ENCODE measurements around the gene TARDBP.
"Not testable (repeated sequence)": the region's sequence is repeated elsewhere in the genome, so short reads cannot be mapped to it uniquely, and the experiment has no call there.

Gene TARDBP

GRCh38 chr1:10989920-10990516, 22.4 kb upstream of the TARDBP start:
- in situ Hi-C loops (cut with MboI; ENCODE audit: low pct_unique_long_range_greater_than_20kb, low sequenced_read_pairs); DNase-seq: not testable (repeated sequence)

GRCh38 chr1:10990828-10991227, 21.6 kb upstream of the TARDBP start:
- no peak for DNase-seq
- in situ Hi-C loops (cut with MboI; ENCODE audit: low pct_unique_long_range_greater_than_20kb, low sequenced_read_pairs) = no loop called here

- in situ Hi-C loops (cut with MboI; ENCODE audit: low pct_unique_long_range_greater_than_20kb, low sequenced_read_pairs); DNase-seq: not testable (repeated sequence)
Measured at GRCh38 chr1:10992004-10992403, 20.4 kb upstream of the TARDBP start.

DNA sequence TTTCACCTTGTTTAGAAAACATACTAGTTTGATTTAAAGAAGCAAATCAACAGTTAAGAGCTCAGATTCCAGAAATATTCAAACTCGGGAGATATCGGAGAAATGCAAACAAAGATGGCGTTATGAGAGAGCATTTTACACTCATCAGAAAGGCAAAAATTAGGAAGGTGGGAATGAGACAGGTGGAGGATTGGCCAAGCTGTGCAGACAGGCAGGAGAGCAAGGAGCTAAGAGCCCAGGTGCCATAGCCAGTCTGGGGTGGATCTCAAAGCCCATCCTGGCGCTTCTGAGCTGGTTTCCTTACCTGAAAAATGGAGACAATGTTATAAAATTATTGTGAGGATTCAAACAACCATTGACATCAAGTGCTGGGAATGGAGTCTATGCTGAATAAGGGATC, 19.6 kb upstream of the TARDBP start:
- in situ Hi-C loops (cut with MboI; ENCODE audit: low pct_unique_long_range_greater_than_20kb, low sequenced_read_pairs) = no loop called here
- DNase-seq = no peak

DNA sequence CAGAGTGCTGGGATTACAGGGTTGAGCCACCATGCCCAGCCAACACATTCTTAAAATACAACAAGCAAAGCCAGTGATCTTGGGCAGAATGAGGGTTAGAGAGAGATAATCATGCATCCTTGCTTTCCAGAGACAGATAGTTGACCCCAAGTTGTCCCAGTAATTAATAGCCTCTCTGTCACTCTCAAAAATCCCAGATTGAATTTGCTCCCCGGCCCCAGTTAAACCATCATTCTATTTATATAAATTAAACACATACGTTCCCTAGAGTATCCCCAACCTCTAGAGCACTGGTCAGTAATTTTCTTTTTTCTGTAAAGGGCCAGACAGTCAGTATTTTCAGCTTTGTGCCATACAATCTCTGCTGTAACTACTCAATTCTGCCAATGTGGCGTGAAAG, 16.4 kb upstream of the TARDBP start:
- in situ Hi-C loops (cut with MboI; ENCODE audit: low pct_unique_long_range_greater_than_20kb, low sequenced_read_pairs) = no loop called here
- DNase-seq = no peak

- no peak for DNase-seq
- in situ Hi-C loops (cut with MboI; ENCODE audit: low pct_unique_long_range_greater_than_20kb, low sequenced_read_pairs) = no loop called here
Measured at GRCh38 chr1:11000526-11000925, 11.9 kb upstream of the TARDBP start.

- in situ Hi-C loops (cut with MboI; ENCODE audit: low pct_unique_long_range_greater_than_20kb, low sequenced_read_pairs) = no loop called here
- DNase-seq = no peak
Measured at GRCh38 chr1:11013160-11013531, 692 bp downstream of the TARDBP start.

- in situ Hi-C loops (cut with MboI; ENCODE audit: low pct_unique_long_range_greater_than_20kb, low sequenced_read_pairs); DNase-seq: not testable (repeated sequence)
Measured at GRCh38 chr1:11019358-11019757, 6.9 kb downstream of the TARDBP start.

GRCh38 chr1:11019971-11020370, 7.5 kb downstream of the TARDBP start:
- in situ Hi-C loops (cut with MboI; ENCODE audit: low pct_unique_long_range_greater_than_20kb, low sequenced_read_pairs) = no loop called here
- no peak for DNase-seq

DNA sequence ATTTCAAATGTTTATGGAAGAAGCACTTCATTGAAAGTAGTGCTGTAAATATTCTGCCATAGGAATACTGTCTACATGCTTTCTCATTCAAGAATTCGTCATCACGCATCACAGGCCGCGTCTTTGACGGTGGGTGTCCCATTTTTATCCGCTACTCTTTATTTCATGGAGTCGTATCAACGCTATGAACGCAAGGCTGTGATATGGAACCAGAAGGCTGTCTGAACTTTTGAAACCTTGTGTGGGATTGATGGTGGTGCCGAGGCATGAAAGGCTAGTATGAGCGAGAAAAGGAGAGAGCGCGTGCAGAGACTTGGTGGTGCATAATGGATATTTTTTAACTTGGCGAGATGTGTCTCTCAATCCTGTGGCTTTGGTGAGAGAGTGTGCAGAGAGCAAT, 10.7 kb downstream of the TARDBP start:
- DNase-seq = no peak
- in situ Hi-C loops (cut with MboI; ENCODE audit: low pct_unique_long_range_greater_than_20kb, low sequenced_read_pairs) = no loop called here

GRCh38 chr1:11024154-11024873, 11.9 kb downstream of the TARDBP start:
- in situ Hi-C loops (cut with MboI; ENCODE audit: low pct_unique_long_range_greater_than_20kb, low sequenced_read_pairs) = no loop called here
- DNase-seq = no peak

GRCh38 chr1:11024874-11025203, 12.4 kb downstream of the TARDBP start:
- no peak for DNase-seq
- in situ Hi-C loops (cut with MboI; ENCODE audit: low pct_unique_long_range_greater_than_20kb, low sequenced_read_pairs) = loop anchor here (25.0 kb wide), 2 partner anchors 612 to 712 kb away; partner anchors contain the start of gene AGTRAP

GRCh38 chr1:11025618-11026017, 13.2 kb downstream of the TARDBP start:
- in situ Hi-C loops (cut with MboI; ENCODE audit: low pct_unique_long_range_greater_than_20kb, low sequenced_read_pairs) = loop anchor here (25.0 kb wide), 2 partner anchors 612 to 712 kb away; partner anchors contain the start of gene AGTRAP

DNA sequence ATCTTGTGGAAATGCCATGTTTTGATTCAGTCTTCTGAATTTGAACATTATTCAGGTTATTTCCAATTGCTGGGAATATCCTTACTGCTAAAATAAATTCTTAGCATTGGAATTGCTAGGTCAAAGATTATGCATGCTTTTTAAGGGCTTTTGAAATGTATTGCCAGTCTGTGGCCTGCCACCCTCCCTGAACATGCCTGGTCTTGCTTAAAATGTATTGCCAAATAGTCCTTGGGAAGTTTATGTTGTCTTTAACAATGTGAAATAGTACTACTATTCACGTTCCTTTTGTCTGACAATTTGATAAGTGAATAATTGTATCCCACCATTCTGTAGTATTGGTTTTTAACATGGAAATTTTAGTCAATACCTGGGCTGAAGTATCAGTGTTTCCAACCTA, 13.6 kb downstream of the TARDBP start:
- DNase-seq = no peak

More at GRCh38 chr1:11025618-11026017, 13.2 kb downstream of the TARDBP start:
- DNase-seq = no peak

DNA sequence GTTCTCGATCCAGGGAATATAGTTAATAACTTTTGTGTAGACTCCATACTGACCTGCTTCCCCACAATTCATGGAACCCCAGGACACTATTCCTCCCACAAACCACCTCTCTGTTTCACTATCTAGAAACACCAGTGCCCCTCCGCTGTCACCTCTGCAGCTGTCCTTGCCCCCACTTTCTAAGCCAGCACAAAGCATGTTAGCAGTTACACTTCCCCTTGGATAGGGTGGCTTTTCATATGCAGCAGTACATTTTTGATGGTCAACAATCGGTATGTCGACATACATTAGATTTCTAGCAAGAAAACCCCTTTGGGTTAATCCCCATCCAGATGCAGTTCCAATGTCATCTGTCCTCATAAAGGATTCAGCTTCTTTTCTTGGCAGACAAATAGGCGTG, 14.4 kb downstream of the TARDBP start:
- in situ Hi-C loops (cut with MboI; ENCODE audit: low pct_unique_long_range_greater_than_20kb, low sequenced_read_pairs) = loop anchor here (25.0 kb wide), 2 partner anchors 610 to 710 kb away; partner anchors contain the start of gene AGTRAP
- DNase-seq = no peak

More for the DNA sequence above, 13.6 kb downstream of the TARDBP start:
- in situ Hi-C loops (cut with MboI; ENCODE audit: low pct_unique_long_range_greater_than_20kb, low sequenced_read_pairs) = loop anchor here (25.0 kb wide), 2 partner anchors 611 to 711 kb away; partner anchors contain the start of gene AGTRAP

- DNase-seq = no peak
- in situ Hi-C loops (cut with MboI; ENCODE audit: low pct_unique_long_range_greater_than_20kb, low sequenced_read_pairs) = loop anchor here (25.0 kb wide), 2 partner anchors 610 to 710 kb away; partner anchors contain the start of gene AGTRAP
Measured at GRCh38 chr1:11027316-11027715, 14.9 kb downstream of the TARDBP start.

DNA sequence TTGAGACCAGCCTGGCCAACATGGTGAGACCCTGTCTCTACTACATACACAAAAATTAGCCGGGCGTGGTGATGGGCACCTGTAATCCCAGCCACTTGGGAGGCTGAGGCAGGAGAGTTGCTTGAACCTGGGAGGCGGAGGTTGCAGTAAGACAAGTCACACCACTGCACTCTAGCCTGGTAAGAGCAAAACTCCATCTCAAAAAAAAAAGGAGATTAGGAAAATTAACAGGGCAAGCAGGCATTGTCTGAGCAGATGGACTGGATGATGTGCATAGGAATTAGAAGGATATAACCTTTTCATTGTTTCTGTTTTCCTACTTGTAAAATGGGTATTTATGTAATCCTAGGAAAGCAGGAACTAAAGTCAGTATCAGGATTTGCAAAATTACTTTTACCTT, 15.6 kb downstream of the TARDBP start:
- DNase-seq = no peak
- in situ Hi-C loops (cut with MboI; ENCODE audit: low pct_unique_long_range_greater_than_20kb, low sequenced_read_pairs) = loop anchor here (25.0 kb wide), 2 partner anchors 609 to 709 kb away; partner anchors contain the start of gene AGTRAP

GRCh38 chr1:11030865-11031264, 18.4 kb downstream of the TARDBP start:
- DNase-seq = no peak
- in situ Hi-C loops (cut with MboI; ENCODE audit: low pct_unique_long_range_greater_than_20kb, low sequenced_read_pairs) = loop anchor here (25.0 kb wide), 2 partner anchors 606 to 706 kb away; partner anchors contain the start of gene AGTRAP

- in situ Hi-C loops (cut with MboI; ENCODE audit: low pct_unique_long_range_greater_than_20kb, low sequenced_read_pairs) = loop anchor here (25.0 kb wide), 2 partner anchors 606 to 706 kb away; partner anchors contain the start of gene AGTRAP
- DNase-seq = no peak
Measured at GRCh38 chr1:11031624-11032262, 19.3 kb downstream of the TARDBP start.
